Chondrocyte (in vitro differentiated cells): ENCODE results near the gene TYSND1. TPM values are rescaled to one million over a fixed set of nuclear protein-coding genes. Genes with fewer than 3 reads are reported as not detected.

Experiments used
- DNase-seq: peaks from one replicate; pipeline ENCODE4 v3.0.0; 2021; ENCODE audit warnings: mixed read lengths, low spot score
- H3K27ac Mint-ChIP-seq: one replicate; pipeline ENCODE4 v1.8.0; 2021; ENCODE audit warnings: mild to moderate bottlenecking, moderate library complexity, mixed read lengths; ENCODE audit not compliant: unreplicated experiment
- H3K27me3 Mint-ChIP-seq: 2 replicates; pipeline ENCODE4 v1.8.0; 2021; ENCODE audit warnings: low read depth, mixed read lengths
- H3K36me3 Mint-ChIP-seq: 2 replicates; pipeline ENCODE4 v1.8.0; 2021; ENCODE audit warnings: low read depth, mixed read lengths
- H3K4me1 Mint-ChIP-seq: 2 replicates; pipeline ENCODE4 v1.8.0; 2021; ENCODE audit warnings: low read depth, mild to moderate bottlenecking, mixed read lengths
- H3K4me3 Mint-ChIP-seq: one replicate; pipeline ENCODE4 v1.8.0; 2021; ENCODE audit warnings: mild to moderate bottlenecking, moderate library complexity, mixed read lengths; ENCODE audit not compliant: unreplicated experiment
- H3K9me3 Mint-ChIP-seq: 2 replicates; pipeline ENCODE4 v1.8.0; 2021; ENCODE audit warnings: low read depth, mixed read lengths
- total RNA-seq: library from RNA; stranded (reverse); gene quantifications from 3 replicates; pipeline ENCODE4 v1.2.1, GENCODE V29; 2021
- TF ChIP-seq, protein P1 (sequence below): fragments of 200-600 bp; sonication (generic); IDR thresholded peaks from 2 replicates; pipeline ENCODE4 v1.5.0; 2021; ENCODE audit warnings: antibody characterized with exemption, mild to moderate bottlenecking, moderate library complexity

The TYSND1 gene
- total RNA-seq, 1 donor from 2014 or later, result 9.4 TPM

DNA sequence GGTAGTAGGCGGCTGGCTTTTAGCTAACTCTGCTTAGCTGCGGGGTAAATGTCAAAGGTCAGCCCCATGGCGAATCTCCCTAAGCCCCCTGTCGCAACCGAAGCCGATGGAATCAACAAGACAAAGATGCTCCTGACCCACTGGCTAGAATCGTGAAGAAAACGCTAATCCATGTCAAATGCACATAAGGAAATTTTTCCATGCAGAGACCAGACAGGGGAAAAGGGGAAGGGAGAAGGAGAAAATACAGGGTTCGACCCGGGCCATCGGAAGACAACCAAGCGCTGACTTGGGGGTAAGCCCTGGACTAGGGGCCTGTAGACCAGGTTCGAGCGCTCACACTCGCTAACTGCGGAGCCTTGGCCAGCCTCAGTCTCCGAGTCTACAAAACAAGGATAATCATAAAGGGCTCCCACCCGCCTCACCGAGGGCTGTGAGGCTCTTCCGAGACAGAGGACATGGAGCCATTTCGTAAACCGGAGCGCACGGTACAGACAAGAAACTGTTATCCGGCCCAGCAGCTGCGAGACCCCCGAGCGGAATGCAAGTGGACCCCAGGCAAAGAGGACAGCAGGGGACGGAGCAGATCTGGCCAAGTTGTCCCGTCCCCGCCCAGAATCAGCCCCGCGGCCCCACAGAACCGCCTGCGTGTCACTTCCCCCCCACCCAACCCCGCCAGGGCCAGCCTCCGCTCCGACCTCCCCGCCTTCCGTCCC, 23.3 kb upstream of the TYSND1 start:
- H3K9me3 Mint-ChIP-seq, result peaks cover 3% of the 10 kb centered on the region
- peaks cover 46% of the 10 kb centered on the region for H3K4me1 Mint-ChIP-seq
- peak overlapping the region; percentile 99 for H3K27ac Mint-ChIP-seq
- no peaks in the 10 kb centered on the region for H3K27me3 Mint-ChIP-seq
- H3K36me3 Mint-ChIP-seq, result peaks cover 8% of the 10 kb centered on the region
- peak overlapping the region; percentile 93 for H3K4me3 Mint-ChIP-seq
- TF ChIP-seq, protein P1, sequence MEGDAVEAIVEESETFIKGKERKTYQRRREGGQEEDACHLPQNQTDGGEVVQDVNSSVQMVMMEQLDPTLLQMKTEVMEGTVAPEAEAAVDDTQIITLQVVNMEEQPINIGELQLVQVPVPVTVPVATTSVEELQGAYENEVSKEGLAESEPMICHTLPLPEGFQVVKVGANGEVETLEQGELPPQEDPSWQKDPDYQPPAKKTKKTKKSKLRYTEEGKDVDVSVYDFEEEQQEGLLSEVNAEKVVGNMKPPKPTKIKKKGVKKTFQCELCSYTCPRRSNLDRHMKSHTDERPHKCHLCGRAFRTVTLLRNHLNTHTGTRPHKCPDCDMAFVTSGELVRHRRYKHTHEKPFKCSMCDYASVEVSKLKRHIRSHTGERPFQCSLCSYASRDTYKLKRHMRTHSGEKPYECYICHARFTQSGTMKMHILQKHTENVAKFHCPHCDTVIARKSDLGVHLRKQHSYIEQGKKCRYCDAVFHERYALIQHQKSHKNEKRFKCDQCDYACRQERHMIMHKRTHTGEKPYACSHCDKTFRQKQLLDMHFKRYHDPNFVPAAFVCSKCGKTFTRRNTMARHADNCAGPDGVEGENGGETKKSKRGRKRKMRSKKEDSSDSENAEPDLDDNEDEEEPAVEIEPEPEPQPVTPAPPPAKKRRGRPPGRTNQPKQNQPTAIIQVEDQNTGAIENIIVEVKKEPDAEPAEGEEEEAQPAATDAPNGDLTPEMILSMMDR, result no peak
- DNase-seq, result no peak

DNA sequence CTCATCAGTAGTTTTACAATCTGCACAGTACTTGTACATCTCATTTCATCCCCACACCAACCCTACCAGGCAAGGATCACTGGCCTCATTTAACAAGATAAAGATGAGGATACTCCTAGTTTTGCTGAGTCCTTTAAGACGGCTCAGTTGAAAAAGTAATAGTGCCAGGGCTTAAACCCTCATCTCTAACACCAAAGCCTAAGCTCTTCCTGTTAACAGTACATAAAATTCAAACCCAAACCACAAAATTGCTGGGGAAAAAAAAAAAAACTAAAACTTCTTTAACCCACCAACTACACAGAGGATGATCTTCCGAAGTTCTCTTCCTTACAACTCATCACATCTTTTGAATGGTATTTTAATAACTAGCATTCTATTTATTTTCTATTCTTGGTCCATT, 22.5 kb upstream of the TYSND1 start:
- TF ChIP-seq, protein P1, result no peak
- no peaks in the 10 kb centered on the region for H3K27me3 Mint-ChIP-seq
- H3K36me3 Mint-ChIP-seq, result peaks cover 8% of the 10 kb centered on the region
- DNase-seq, result no peak
- H3K9me3 Mint-ChIP-seq, result peaks cover 3% of the 10 kb centered on the region
- peaks cover 48% of the 10 kb centered on the region for H3K4me1 Mint-ChIP-seq
- H3K4me3 Mint-ChIP-seq, result peak overlapping the region; percentile 93
- peak overlapping the region; percentile 99 for H3K27ac Mint-ChIP-seq

DNA sequence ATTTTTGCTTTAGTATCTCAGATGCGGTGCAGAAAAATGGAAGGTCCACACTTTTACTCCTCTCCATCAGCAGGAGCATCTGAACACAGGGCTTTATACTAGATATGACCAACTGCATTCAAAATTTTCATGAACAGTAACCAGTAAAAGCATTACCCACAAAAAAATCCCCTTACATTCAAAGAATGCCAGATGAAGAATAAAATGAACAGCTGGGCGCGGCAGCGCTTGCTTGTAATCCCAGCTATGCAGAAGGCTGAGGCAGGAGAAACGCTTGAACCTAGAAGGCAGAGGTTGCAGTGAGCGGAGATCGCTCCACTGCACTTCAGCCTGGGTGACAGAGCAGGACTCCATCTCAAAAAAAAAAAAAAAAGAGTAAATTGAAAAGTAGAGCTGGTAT, 20.7 kb upstream of the TYSND1 start:
- H3K4me3 Mint-ChIP-seq, result peak overlapping the region; percentile 14
- no peak overlapping the region for H3K27ac Mint-ChIP-seq
- no peak for DNase-seq
- H3K9me3 Mint-ChIP-seq, result peaks cover 3% of the 10 kb centered on the region
- TF ChIP-seq, protein P1, result no peak
- peaks cover 61% of the 10 kb centered on the region for H3K4me1 Mint-ChIP-seq
- H3K36me3 Mint-ChIP-seq, result peaks cover 9% of the 10 kb centered on the region
- H3K27me3 Mint-ChIP-seq, result no peaks in the 10 kb centered on the region

DNA sequence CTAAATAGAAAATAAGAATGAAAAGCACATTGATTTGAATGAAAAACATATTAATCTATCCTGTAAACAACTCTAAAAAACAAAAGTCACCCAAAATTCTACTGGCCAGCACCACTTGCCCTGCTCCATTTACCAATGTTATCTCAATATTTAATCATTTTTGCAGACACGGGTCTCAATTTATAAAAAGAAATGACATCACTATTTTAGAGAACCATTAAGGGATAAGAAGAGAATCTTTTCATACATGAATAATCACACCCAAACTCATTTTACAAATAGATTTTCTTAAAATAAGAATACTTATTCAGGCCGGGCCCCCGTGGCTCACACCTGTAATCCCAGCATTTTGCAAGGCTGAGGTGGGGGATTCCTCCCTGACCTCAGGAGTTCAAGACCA, 19.9 kb upstream of the TYSND1 start:
- TF ChIP-seq, protein P1, result no peak

DNA sequence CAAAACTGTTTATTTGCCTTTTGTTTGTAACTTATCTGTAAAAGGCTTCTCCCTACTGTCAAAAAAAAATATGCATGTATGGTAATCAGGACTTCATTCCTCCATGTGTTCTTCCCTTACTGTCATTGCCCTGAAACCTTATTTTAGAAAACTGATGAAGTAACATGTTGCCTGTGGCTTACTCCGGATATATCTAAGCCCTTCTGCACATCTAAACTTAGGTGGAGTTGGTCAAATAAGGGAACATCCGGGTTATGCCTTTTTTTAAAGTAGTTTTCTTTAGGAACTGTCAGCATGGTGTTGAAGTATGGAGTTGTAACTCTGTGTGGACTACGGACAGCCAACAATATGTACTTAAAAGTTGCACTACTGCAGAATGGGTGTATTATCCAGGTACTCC, 17.7 kb upstream of the TYSND1 start:
- Mint-ChIP-seq H3K4me3 (no peak overlapping the region), H3K4me1 (peaks cover 72% of the 10 kb centered on the region), H3K27ac (no peak overlapping the region), H3K36me3 (peaks cover 18% of the 10 kb centered on the region), H3K9me3 (no peaks in the 10 kb centered on the region), H3K27me3 (no peaks in the 10 kb centered on the region)
- no peak for DNase-seq
- TF ChIP-seq, protein P1, result no peak

More for the DNA sequence above, 19.9 kb upstream of the TYSND1 start:
- H3K4me1 Mint-ChIP-seq, result peaks cover 67% of the 10 kb centered on the region
- no peak for DNase-seq
- no peak overlapping the region for H3K4me3 Mint-ChIP-seq
- no peaks in the 10 kb centered on the region for H3K27me3 Mint-ChIP-seq
- H3K36me3 Mint-ChIP-seq, result peaks cover 12% of the 10 kb centered on the region
- peaks cover 3% of the 10 kb centered on the region for H3K9me3 Mint-ChIP-seq
- H3K27ac Mint-ChIP-seq, result peak overlapping the region; percentile 49
